HepG2 (cell line): ENCODE results near the gene ITPR1. TPM values are rescaled to one million over a fixed set of nuclear protein-coding genes. Genes with fewer than 3 reads are reported as not detected.

Source experiments
- ATAC-seq: fragments of 200-7000 bp; cut with Tn5 transposase; 3 replicates; pipeline ENCODE4 v1.9.1; 2020; ENCODE audit warnings: mild to moderate bottlenecking, moderate library complexity
- BruUV-seq: library from RNA; stranded (reverse); fragments of 400-500 nt; replicated peaks from 2 replicates; lab custom pipeline; 2021; lab: Mats Ljungman, UMichigan
- CTCF ChIA-PET: fragments of 300-600 bp; formaldehyde crosslinking; extraction: SDS; loops from one replicate; lab custom pipeline; 2021; ENCODE audit warnings: low total read pairs, inconsistent platforms, low intra/inter-chr PET ratio; lab: Yijun Ruan, JAX
- POLR2A ChIA-PET: fragments of 350-600 bp; sonication (Branson Sonifier 250); formaldehyde crosslinking; loops from one replicate; lab custom pipeline; 2020; ENCODE audit warnings: antibody characterized with exemption, inconsistent platforms; lab: Yijun Ruan, JAX
- DNase-seq: peaks from one replicate; pipeline ENCODE4 v3.0.0-alpha.2; 2015; ENCODE audit warnings: low spot score
- FAIRE-seq: peaks from 3 replicates; lab custom pipeline; 2011; peaks lifted over from hg19 to GRCh38; lab: Jason Lieb, UNC
- H2AFZ ChIP-seq: one replicate; pipeline ENCODE4 v1.6.1; 2011; ENCODE audit warnings: low read length, inconsistent platforms
- H3K27ac ChIP-seq: fragments of 300-600 bp; 3 replicates; pipeline ENCODE4 v1.8.0; 2011; ENCODE audit warnings: mixed run types, mild to moderate bottlenecking, mixed read lengths, low read length, inconsistent platforms; ENCODE audit not compliant: insufficient read depth; ENCODE audit errors: extremely low read length
- H3K27me3 ChIP-seq, 2 experiments: fragments of 200-600 bp in 1 of 2; 2 replicates in 1 of 2; 3 replicates in 1 of 2; pipeline versions ENCODE4 v1.6.0 to v1.8.0; 2011; ENCODE audit warnings: low read length in 2 of 2, mild to moderate bottlenecking in 2 of 2, moderate library complexity in 2 of 2, inconsistent platforms in 1 of 2; ENCODE audit not compliant: insufficient read depth in 2 of 2, control insufficient read depth in 1 of 2
- H3K36me3 ChIP-seq, 2 experiments: fragments of 200-600 bp in 1 of 2; replicated peaks in 1 of 2; 2 replicates in 1 of 2; 3 replicates in 1 of 2; pipeline versions ENCODE4 v1.5.1 to v1.8.0; 2011; ENCODE audit warnings: low read length in 2 of 2, inconsistent platforms in 1 of 2; ENCODE audit not compliant: insufficient read depth in 2 of 2, control insufficient read depth in 1 of 2
- H3K4me1 ChIP-seq: 2 replicates; pipeline ENCODE4 v1.5.1; 2012; ENCODE audit warnings: low read length, inconsistent platforms; ENCODE audit not compliant: insufficient read depth
- H3K4me2 ChIP-seq: 2 replicates; pipeline ENCODE4 v1.6.0; 2011; ENCODE audit warnings: low read depth, low read length, inconsistent platforms
- H3K4me3 ChIP-seq, 3 experiments: fragments of 200-600 bp in 1 of 3; sonication (generic), shearing (Covaris generic) in 1 of 3; replicated peaks in 1 of 3; 2 replicates each; pipeline ENCODE4 v1.5.1; 2011 to 2016; ENCODE audit warnings: low read length in 3 of 3, inconsistent platforms in 2 of 3, low read depth in 2 of 3, mild to moderate bottlenecking in 2 of 3, control low read depth in 1 of 3, mixed read lengths in 1 of 3; ENCODE audit not compliant: insufficient read depth in 1 of 3
- H3K79me2 ChIP-seq: one replicate; pipeline ENCODE4 v1.6.1; 2011; ENCODE audit warnings: low read length, inconsistent platforms; ENCODE audit not compliant: insufficient read depth
- H3K9ac ChIP-seq: 2 replicates; pipeline ENCODE4 v1.6.0; 2011; ENCODE audit warnings: mild to moderate bottlenecking, low read depth, low read length, inconsistent platforms; ENCODE audit not compliant: insufficient read depth
- H3K9me3 ChIP-seq: 2 replicates; pipeline ENCODE4 v1.5.1; 2012; ENCODE audit warnings: mild to moderate bottlenecking, low read length
- H4K20me1 ChIP-seq: 2 replicates; pipeline ENCODE4 v1.6.0; 2011; ENCODE audit warnings: inconsistent platforms, mild to moderate bottlenecking, low read length, moderate library complexity; ENCODE audit not compliant: insufficient read depth
- HMG20A ChIP-seq: IDR thresholded peaks from 2 replicates; pipeline ENCODE4 v1.6.1; 2016; ENCODE audit warnings: borderline replicate concordance
- MEIS2 ChIP-seq: sonication (generic); formaldehyde crosslinking; IDR thresholded peaks from 2 replicates; pipeline ENCODE4 v1.9.0; 2021; ENCODE audit warnings: mild to moderate bottlenecking, missing genetic modification reagents
- RBM22 ChIP-seq: fragments of 200-400 bp; formaldehyde crosslinking; optimal IDR thresholded peaks from 2 replicates; pipeline ENCODE3; 2017; ENCODE audit warnings: mild to moderate bottlenecking, low read length, moderate library complexity
- ZNF747 ChIP-seq: sonication (generic); formaldehyde crosslinking; IDR thresholded peaks from 2 replicates; pipeline ENCODE4 v1.8.1; 2023; ENCODE audit warnings: missing genetic modification reagents, mild to moderate bottlenecking, borderline replicate concordance
- WGBS: methylation state at CpG from one replicate; pipeline ENCODE4 v1.1.6; 2017; ENCODE audit warnings: low lambda C conversion rate; 5-methylcytosine and 5-hydroxymethylcytosine counted together
- in situ Hi-C: cut with HindIII; loops from 2 replicates; pipeline ENCODE4 v1.10.0; 2017; ENCODE audit warnings: low pct_unique_long_range_greater_than_20kb; ENCODE audit not compliant: extremely low pct_ligation_motif_present
- intact Hi-C: fragments of 100-400 bp; cut with micrococcal nuclease; formaldehyde crosslinking; loops from one replicate; pipeline ENCODE4 v1.10.0; 2022; ENCODE audit not compliant: unreplicated experiment
- polyA plus RNA-seq, 8 experiments: library from polyadenylated mRNA; depleted of rRNA in 3 of 8; stranded (reverse) in 7 of 8; unstranded in 1 of 8; fragments of >200 nt; fragmentation: Illumina TruSeq in 4 of 8; extraction: Trizol in 4 of 8; gene quantifications; 2 replicates each; pipeline versions ENCODE4 v1.2.1 to v1.2.3, GENCODE V29; 2011 to 2016; ENCODE audit warnings: low read depth in 4 of 8, missing spikeins in 1 of 8, mixed read lengths in 1 of 8; ENCODE audit not compliant: insufficient read depth in 1 of 8
- total RNA-seq, 5 experiments: library from RNA; depleted of rRNA; stranded (reverse); fragments of >200 nt; fragmentation: Illumina TruSeq; extraction: Trizol; gene quantifications; 2 replicates each; pipeline ENCODE4 v1.2.3, GENCODE V29; 2016; ENCODE audit warnings: low read depth in 1 of 5
- TF ChIP-seq, protein P1 (sequence below), 2 experiments: IDR thresholded peaks; 2 replicates each; pipeline ENCODE4 v1.6.1; 2011 to 2012; ENCODE audit warnings: low read length in 2 of 2, borderline replicate concordance in 1 of 2, low read depth in 1 of 2, mild to moderate bottlenecking in 1 of 2, moderate library complexity in 1 of 2

ITPR1 gene
- total and polyA plus RNA-seq, 2 of the 13 experiments (the other 11 are each of a cell fraction or from before 2014, with no cell fraction given): 10.0 to 11.4 TPM

DNA sequence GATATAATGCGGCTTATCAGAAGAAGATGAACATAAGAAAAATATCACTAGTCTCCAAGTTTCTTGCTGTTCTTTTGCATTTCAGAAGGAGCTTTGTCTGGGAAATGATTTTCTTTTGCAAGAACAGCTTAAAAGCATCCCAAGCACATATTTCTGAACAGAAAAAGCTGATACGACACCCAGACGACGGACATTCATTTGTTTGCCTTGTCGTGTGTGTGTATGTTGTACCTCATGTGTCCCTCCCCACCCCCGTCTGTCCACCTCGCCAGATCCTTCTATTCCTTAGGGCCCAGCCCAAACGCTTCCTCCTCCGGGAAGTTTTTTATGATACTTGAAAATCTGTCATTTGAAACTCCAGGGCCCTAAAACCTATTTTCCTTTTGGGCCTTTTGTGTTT, 8.8 kb downstream of the ITPR1 start:
- no peaks in the 10 kb centered on the region for H3K79me2 ChIP-seq
- no peak for ATAC-seq

More for the DNA sequence above, 8.8 kb downstream of the ITPR1 start:
- Histone ChIP-seq H3K4me3 (no peak overlapping the region), H3K36me3 (peaks cover 0 to 4% of the 10 kb centered on the region in 2 experiments; a peak in 1 of 5 replicates), H3K9me3 (no peaks in the 10 kb centered on the region), H3K4me2 (no peak overlapping the region), H3K4me1 (peaks cover 73% of the 10 kb centered on the region), H3K27ac (no peak overlapping the region)
- CTCF ChIA-PET: no interaction called here
- WGBS: 96% methylated on average over 9 of the region's 9 CpGs
- no peak for FAIRE-seq
- intact Hi-C loops (no loop called here), in situ Hi-C loops (no loop called here)
- TF ChIP-seq, protein P1, sequence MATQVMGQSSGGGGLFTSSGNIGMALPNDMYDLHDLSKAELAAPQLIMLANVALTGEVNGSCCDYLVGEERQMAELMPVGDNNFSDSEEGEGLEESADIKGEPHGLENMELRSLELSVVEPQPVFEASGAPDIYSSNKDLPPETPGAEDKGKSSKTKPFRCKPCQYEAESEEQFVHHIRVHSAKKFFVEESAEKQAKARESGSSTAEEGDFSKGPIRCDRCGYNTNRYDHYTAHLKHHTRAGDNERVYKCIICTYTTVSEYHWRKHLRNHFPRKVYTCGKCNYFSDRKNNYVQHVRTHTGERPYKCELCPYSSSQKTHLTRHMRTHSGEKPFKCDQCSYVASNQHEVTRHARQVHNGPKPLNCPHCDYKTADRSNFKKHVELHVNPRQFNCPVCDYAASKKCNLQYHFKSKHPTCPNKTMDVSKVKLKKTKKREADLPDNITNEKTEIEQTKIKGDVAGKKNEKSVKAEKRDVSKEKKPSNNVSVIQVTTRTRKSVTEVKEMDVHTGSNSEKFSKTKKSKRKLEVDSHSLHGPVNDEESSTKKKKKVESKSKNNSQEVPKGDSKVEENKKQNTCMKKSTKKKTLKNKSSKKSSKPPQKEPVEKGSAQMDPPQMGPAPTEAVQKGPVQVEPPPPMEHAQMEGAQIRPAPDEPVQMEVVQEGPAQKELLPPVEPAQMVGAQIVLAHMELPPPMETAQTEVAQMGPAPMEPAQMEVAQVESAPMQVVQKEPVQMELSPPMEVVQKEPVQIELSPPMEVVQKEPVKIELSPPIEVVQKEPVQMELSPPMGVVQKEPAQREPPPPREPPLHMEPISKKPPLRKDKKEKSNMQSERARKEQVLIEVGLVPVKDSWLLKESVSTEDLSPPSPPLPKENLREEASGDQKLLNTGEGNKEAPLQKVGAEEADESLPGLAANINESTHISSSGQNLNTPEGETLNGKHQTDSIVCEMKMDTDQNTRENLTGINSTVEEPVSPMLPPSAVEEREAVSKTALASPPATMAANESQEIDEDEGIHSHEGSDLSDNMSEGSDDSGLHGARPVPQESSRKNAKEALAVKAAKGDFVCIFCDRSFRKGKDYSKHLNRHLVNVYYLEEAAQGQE (IDR thresholded peaks at IDR 0.05; ENCODE audit: borderline replicate concordance in 1 of 2, low read depth in 1 of 2, low read length in 2 of 2): no peak
- no peak for TF ChIP-seq RBM22
- TF ChIP-seq ZNF747: no peak
- TF ChIP-seq HMG20A: no peak
- TF ChIP-seq MEIS2 (CRISPR knock-in tag): no peak
- TF ChIP-seq, all 625 proteins: peak for 0
- BruUV-seq: no TSS peak
- no peak for DNase-seq
- H4K20me1 ChIP-seq: no peaks in the 10 kb centered on the region
- no peak overlapping the region for H2AFZ ChIP-seq
- H3K27me3 ChIP-seq: no peaks in the 10 kb centered on the region
- no peak overlapping the region for H3K9ac ChIP-seq
- POLR2A ChIA-PET: interaction anchor here (12.6 kb wide), 1 partner anchor 9 kb away, joined by 120 read pairs; the partner anchor contains the start of gene ITPR1
